ENCODE measurements around the gene SLC31A2.

DNA sequence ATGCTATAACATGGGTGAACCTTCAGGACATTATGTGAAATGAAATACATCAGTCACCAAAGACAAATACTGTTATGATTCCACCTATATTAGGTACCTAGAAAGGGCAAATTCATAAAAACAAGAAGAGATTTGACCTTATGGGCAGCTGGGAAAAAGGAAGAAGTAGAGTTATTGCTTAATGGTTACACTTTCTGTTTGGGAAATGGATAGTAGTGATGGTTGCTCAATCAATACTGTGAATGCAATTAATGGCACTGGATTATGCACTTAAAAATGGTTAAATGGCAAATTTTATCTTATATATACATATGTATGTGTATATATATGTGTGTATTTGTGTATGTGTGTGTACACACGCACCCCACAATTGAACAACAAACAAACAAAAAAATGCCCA is 55.1 kb downstream of the SLC31A2 start:
- TF ChIP-seq POLR2A (IDR thresholded peaks at IDR 0.05; ENCODE audit: low read length) (no peak), GATA1 (IDR thresholded peaks at IDR 0.05; ENCODE audit: low read depth, low read length) (no peak)
